ENCODE results near the gene AMDHD2. TPM values are rescaled to one million over a fixed set of nuclear protein-coding genes. Genes with fewer than 3 reads are reported as not detected.
A peak's percentile ranks its signal among the peaks of the same experiment; 100 is the strongest.

The AMDHD2 gene
- polyA plus RNA-seq, 4 donors, result 26.7 to 120 (median 36.0) TPM

GRCh38 chr16:2473446-2473926, 46.7 kb upstream of the AMDHD2 start:
- H3K27ac ChIP-seq (ENCODE audit: low read depth in 1 of 3, low read length in 2 of 3), result no peak overlapping the region
- DNase-seq (no peak), FAIRE-seq (no peak)
- H3K36me3 ChIP-seq (ENCODE audit: control insufficient read depth in 3 of 3, insufficient read depth in 2 of 3, low read depth in 1 of 3, low read length in 3 of 3), result peaks cover 0 to 4% (median 0%) of the 10 kb centered on the region in 3 donors
- peak overlapping the region in 1 of 3 donors; percentile 88 for H3K4me3 ChIP-seq (ENCODE audit: low read depth in 1 of 3, low read length in 3 of 3)
- WGBS, 3 donors, result 0 to 4% (median 3%) methylated on average over 29 to 49 of the region's 49 CpGs
- H3K4me1 ChIP-seq (ENCODE audit: control insufficient read depth in 3 of 3, insufficient read depth in 2 of 3, low read depth in 1 of 3, low read length in 2 of 3), result peaks cover 0 to 29% (median 0%) of the 10 kb centered on the region in 3 donors
- no peaks in the 10 kb centered on the region for H3K9me3 ChIP-seq (ENCODE audit: control insufficient read depth in 2 of 2, insufficient read depth in 1 of 2, low read depth in 1 of 2, low read length in 1 of 2)
- H3K27me3 ChIP-seq (ENCODE audit: control insufficient read depth in 3 of 3, insufficient read depth in 3 of 3, low read length in 3 of 3), result peaks cover 10 to 43% (median 20%) of the 10 kb centered on the region in 3 donors

- H3K27ac ChIP-seq (ENCODE audit: low read depth in 1 of 3, low read length in 2 of 3), result peak overlapping the region; percentile 49 to 74 (median 61)
- 0 to 1% (median 0%) methylated on average over 61 to 100 of the region's 100 CpGs for WGBS, 3 donors
- H3K4me3 ChIP-seq (ENCODE audit: low read depth in 1 of 3, low read length in 3 of 3), result peak overlapping the region; percentile 49 to 88 (median 61)
- no peaks in the 10 kb centered on the region for H3K9me3 ChIP-seq (ENCODE audit: control insufficient read depth in 2 of 2, insufficient read depth in 1 of 2, low read depth in 1 of 2, low read length in 1 of 2)
- peaks cover 0 to 22% (median 0%) of the 10 kb centered on the region in 3 donors for H3K4me1 ChIP-seq (ENCODE audit: control insufficient read depth in 3 of 3, insufficient read depth in 2 of 3, low read depth in 1 of 3, low read length in 2 of 3)
- DNase-seq (peak; percentile 53 to 76), FAIRE-seq (no peak)
- H3K36me3 ChIP-seq (ENCODE audit: control insufficient read depth in 3 of 3, insufficient read depth in 2 of 3, low read depth in 1 of 3, low read length in 3 of 3), result peaks cover 0 to 7% (median 0%) of the 10 kb centered on the region in 3 donors
- peaks cover 10 to 35% (median 17%) of the 10 kb centered on the region in 3 donors for H3K27me3 ChIP-seq (ENCODE audit: control insufficient read depth in 3 of 3, insufficient read depth in 3 of 3, low read length in 3 of 3)
Measured at GRCh38 chr16:2473999-2474876, 45.9 kb upstream of the AMDHD2 start.

- peak within 1 kb of the TSS; percentile 49 to 74 (median 61) for H3K27ac ChIP-seq (ENCODE audit: low read depth in 1 of 3, low read length in 2 of 3)
- DNase-seq (peak; percentile 79 to 93), FAIRE-seq (no peak)
- H3K9me3 ChIP-seq (ENCODE audit: control insufficient read depth in 2 of 2, insufficient read depth in 1 of 2, low read depth in 1 of 2, low read length in 1 of 2), result no peaks in the 10 kb centered on the region
- peaks cover 0 to 18% (median 0%) of the 10 kb centered on the region in 3 donors for H3K4me1 ChIP-seq (ENCODE audit: control insufficient read depth in 3 of 3, insufficient read depth in 2 of 3, low read depth in 1 of 3, low read length in 2 of 3)
- 0 to 1% (median 0%) methylated on average over 13 to 77 of the region's 77 CpGs for WGBS, 3 donors
- peaks cover 0 to 12% (median 0%) of the 10 kb centered on the region in 3 donors for H3K36me3 ChIP-seq (ENCODE audit: control insufficient read depth in 3 of 3, insufficient read depth in 2 of 3, low read depth in 1 of 3, low read length in 3 of 3)
- H3K27me3 ChIP-seq (ENCODE audit: control insufficient read depth in 3 of 3, insufficient read depth in 3 of 3, low read length in 3 of 3), result peaks cover 10 to 28% (median 12%) of the 10 kb centered on the region in 3 donors
- H3K4me3 ChIP-seq (ENCODE audit: low read depth in 1 of 3, low read length in 3 of 3), result peak within 1 kb of the TSS; percentile 49 to 88 (median 61)
Measured at GRCh38 chr16:2474877-2475412, 45.2 kb upstream of the AMDHD2 start, which contains the start of gene TBC1D24. TSS of gene TBC1D24 (plus strand) at chr16:2475127. CDS start at chr16:2496149, 21,022 bp downstream.

- 9 to 12% (median 10%) methylated on average over 49 to 55 of the region's 55 CpGs for WGBS, 3 donors
- no peaks in the 10 kb centered on the region for H3K9me3 ChIP-seq (ENCODE audit: control insufficient read depth in 2 of 2, insufficient read depth in 1 of 2, low read depth in 1 of 2, low read length in 1 of 2)
- H3K4me3 ChIP-seq (ENCODE audit: low read depth in 1 of 3, low read length in 3 of 3), result peak overlapping the region; percentile 49 to 88 (median 49)
- peak overlapping the region in 1 of 3 donors; percentile 26 for H3K27ac ChIP-seq (ENCODE audit: low read depth in 1 of 3, low read length in 2 of 3)
- peak; percentile 30 to 75 for DNase-seq
- peaks cover 0 to 13% (median 0%) of the 10 kb centered on the region in 3 donors for H3K36me3 ChIP-seq (ENCODE audit: control insufficient read depth in 3 of 3, insufficient read depth in 2 of 3, low read depth in 1 of 3, low read length in 3 of 3)
- FAIRE-seq, result no peak
- peaks cover 0 to 18% (median 0%) of the 10 kb centered on the region in 3 donors for H3K4me1 ChIP-seq (ENCODE audit: control insufficient read depth in 3 of 3, insufficient read depth in 2 of 3, low read depth in 1 of 3, low read length in 2 of 3)
- H3K27me3 ChIP-seq (ENCODE audit: control insufficient read depth in 3 of 3, insufficient read depth in 3 of 3, low read length in 3 of 3), result peaks cover 10 to 21% (median 10%) of the 10 kb centered on the region in 3 donors
Measured at GRCh38 chr16:2475413-2476344, 44.5 kb upstream of the AMDHD2 start.

- Histone ChIP-seq H3K36me3 (ENCODE audit: control insufficient read depth in 3 of 3, insufficient read depth in 2 of 3, low read depth in 1 of 3, low read length in 3 of 3) (peaks cover 0 to 20% (median 0%) of the 10 kb centered on the region in 3 donors), H3K27me3 (ENCODE audit: control insufficient read depth in 3 of 3, insufficient read depth in 3 of 3, low read length in 3 of 3) (peaks cover 6 to 18% (median 10%) of the 10 kb centered on the region in 3 donors), H3K9me3 (ENCODE audit: control insufficient read depth in 2 of 2, insufficient read depth in 1 of 2, low read depth in 1 of 2, low read length in 1 of 2) (no peaks in the 10 kb centered on the region), H3K4me3 (ENCODE audit: low read depth in 1 of 3, low read length in 3 of 3) (no peak overlapping the region), H3K27ac (ENCODE audit: low read depth in 1 of 3, low read length in 2 of 3) (peak overlapping the region in 1 of 3 donors; percentile 26), H3K4me1 (ENCODE audit: control insufficient read depth in 3 of 3, insufficient read depth in 2 of 3, low read depth in 1 of 3, low read length in 2 of 3) (peaks cover 0 to 18% (median 0%) of the 10 kb centered on the region in 3 donors)
- DNase-seq, result no peak
- FAIRE-seq, result no peak
- WGBS, 3 donors, result 84 to 90% (median 90%) methylated on average over 9 of the region's 9 CpGs
Measured at GRCh38 chr16:2476345-2476720, 43.8 kb upstream of the AMDHD2 start.

GRCh38 chr16:2476741-2477140, 43.4 kb upstream of the AMDHD2 start:
- Histone ChIP-seq H3K27ac (ENCODE audit: low read depth in 1 of 3, low read length in 2 of 3) (no peak overlapping the region), H3K36me3 (ENCODE audit: control insufficient read depth in 3 of 3, insufficient read depth in 2 of 3, low read depth in 1 of 3, low read length in 3 of 3) (peaks cover 0 to 24% (median 0%) of the 10 kb centered on the region in 3 donors), H3K4me1 (ENCODE audit: control insufficient read depth in 3 of 3, insufficient read depth in 2 of 3, low read depth in 1 of 3, low read length in 2 of 3) (peaks cover 0 to 18% (median 0%) of the 10 kb centered on the region in 3 donors), H3K27me3 (ENCODE audit: control insufficient read depth in 3 of 3, insufficient read depth in 3 of 3, low read length in 3 of 3) (peaks cover 4 to 17% (median 8%) of the 10 kb centered on the region in 3 donors), H3K4me3 (ENCODE audit: low read depth in 1 of 3, low read length in 3 of 3) (no peak overlapping the region), H3K9me3 (ENCODE audit: control insufficient read depth in 2 of 2, insufficient read depth in 1 of 2, low read depth in 1 of 2, low read length in 1 of 2) (no peaks in the 10 kb centered on the region)
- 83 to 86% (median 84%) methylated on average over 3 of the region's 3 CpGs for WGBS, 3 donors
- no peak for FAIRE-seq
- no peak for DNase-seq

- Histone ChIP-seq H3K36me3 (ENCODE audit: control insufficient read depth in 3 of 3, insufficient read depth in 2 of 3, low read depth in 1 of 3, low read length in 3 of 3) (peaks cover 0 to 28% (median 0%) of the 10 kb centered on the region in 3 donors), H3K4me1 (ENCODE audit: control insufficient read depth in 3 of 3, insufficient read depth in 2 of 3, low read depth in 1 of 3, low read length in 2 of 3) (peaks cover 0 to 13% (median 0%) of the 10 kb centered on the region in 3 donors), H3K27ac (ENCODE audit: low read depth in 1 of 3, low read length in 2 of 3) (no peak overlapping the region), H3K4me3 (ENCODE audit: low read depth in 1 of 3, low read length in 3 of 3) (no peak overlapping the region), H3K27me3 (ENCODE audit: control insufficient read depth in 3 of 3, insufficient read depth in 3 of 3, low read length in 3 of 3) (peaks cover 0 to 12% (median 2%) of the 10 kb centered on the region in 3 donors), H3K9me3 (ENCODE audit: control insufficient read depth in 2 of 2, insufficient read depth in 1 of 2, low read depth in 1 of 2, low read length in 1 of 2) (no peaks in the 10 kb centered on the region)
- FAIRE-seq (no peak), DNase-seq (no peak)
- WGBS, 3 donors, result 87 to 97% (median 93%) methylated on average over 3 of the region's 3 CpGs
Measured at GRCh38 chr16:2477327-2477726, 42.8 kb upstream of the AMDHD2 start.
